Transverse colon (tissue), 4 donors: Measurements from ENCODE around the gene PCSK7. TPM values are rescaled to one million over a fixed set of nuclear protein-coding genes. Genes with fewer than 3 reads are reported as not detected.
"Not testable (repeated sequence)": the region's sequence is repeated elsewhere in the genome, so short reads cannot be mapped to it uniquely, and the experiment has no call there.

ENCODE experiments used
- DNase-seq: peaks from one replicate; pipeline ENCODE4 v3.0.0-alpha.2; 2019
- H3K27ac ChIP-seq, 4 donors: fragments of 200-600 bp; sonication (generic); 2 replicates each; pipeline ENCODE4 v1.5.1; 2016 to 2018; ENCODE audit warnings: inconsistent platforms in 4 of 4
- H3K27me3 ChIP-seq: fragments of 200-600 bp; sonication (generic); 2 replicates; pipeline ENCODE4 v1.5.1; 2017; ENCODE audit warnings: inconsistent platforms
- H3K36me3 ChIP-seq, 4 donors: fragments of 200-600 bp; sonication (generic); 2 replicates each; pipeline ENCODE4 v1.5.1; 2017 to 2019; ENCODE audit warnings: inconsistent platforms in 4 of 4
- H3K4me1 ChIP-seq, 4 donors: fragments of 200-600 bp; sonication (generic); 2 replicates each; pipeline ENCODE4 v1.5.1; 2017 to 2020; ENCODE audit warnings: inconsistent platforms in 4 of 4
- H3K4me3 ChIP-seq, 4 donors: fragments of 200-600 bp; sonication (generic); 1 replicate in 1 of 4; 2 replicates in 3 of 4; pipeline versions ENCODE4 v1.5.1 to v1.6.1; 2017 to 2019; ENCODE audit warnings: inconsistent platforms in 4 of 4
- H3K9me3 ChIP-seq, 2 donors: fragments of 200-600 bp; sonication (generic); 2 replicates each; pipeline ENCODE4 v1.5.1; 2017 to 2019; ENCODE audit warnings: inconsistent platforms in 2 of 2
- EP300 ChIP-seq: sonication (generic); formaldehyde crosslinking; IDR thresholded peaks from one replicate; pipeline ENCODE4 v1.6.1; 2017; ENCODE audit warnings: antibody characterized with exemption, low read depth
- POLR2A ChIP-seq: fragments of 450-650 bp; IDR thresholded peaks from one replicate; pipeline ENCODE4 v1.6.1; 2016; ENCODE audit warnings: antibody characterized with exemption, mild to moderate bottlenecking, moderate library complexity
- POLR2AphosphoS5 ChIP-seq, 3 donors: sonication (generic); formaldehyde crosslinking; IDR thresholded peaks; one replicate each; pipeline ENCODE4 v1.6.1; 2016; ENCODE audit warnings: antibody characterized with exemption in 3 of 3
- WGBS, 2 donors: methylation state at CpG; one replicate each; pipeline ENCODE4 v1.1.5; 2018; ENCODE audit warnings: low coverage in 1 of 2; 5-methylcytosine and 5-hydroxymethylcytosine counted together
- in situ Hi-C, 4 donors: fragments of 200-750 bp; cut with MboI; loops; one replicate each; pipeline versions ENCODE4 v1.15.0 to v1.15.1; 2017; ENCODE audit warnings: low sequenced_read_pairs in 3 of 4, low pct_ligation_motif_present in 1 of 4, low pct_unique_long_range_greater_than_20kb in 1 of 4
- intact Hi-C: fragments of 100-400 bp; cut with DNase I; formaldehyde crosslinking; loops from one replicate; pipeline ENCODE4 v1.15.1; 2023; ENCODE audit warnings: low total_unique reads
- total RNA-seq, 4 donors: library from RNA; depleted of rRNA; stranded (reverse); fragments of >200 nt; gene quantifications; one replicate each; pipeline ENCODE4 v1.1.0, GENCODE V29; 2016
- TF ChIP-seq, protein P1 (sequence below), 5 experiments: fragments of 200-600 bp in 3 of 5; fragments of 450-650 bp in 2 of 5; sonication (generic) in 3 of 5; IDR thresholded peaks; 1 replicate in 2 of 5; 2 replicates in 3 of 5; pipeline ENCODE4 v1.5.1; 2016 to 2017; ENCODE audit warnings: antibody characterized with exemption in 5 of 5, inconsistent platforms in 3 of 5, mild to moderate bottlenecking in 2 of 5, moderate library complexity in 1 of 5

PCSK7 gene
- total RNA-seq, 4 donors from 2014 or later, result 182 to 432 (median 204) TPM

DNA sequence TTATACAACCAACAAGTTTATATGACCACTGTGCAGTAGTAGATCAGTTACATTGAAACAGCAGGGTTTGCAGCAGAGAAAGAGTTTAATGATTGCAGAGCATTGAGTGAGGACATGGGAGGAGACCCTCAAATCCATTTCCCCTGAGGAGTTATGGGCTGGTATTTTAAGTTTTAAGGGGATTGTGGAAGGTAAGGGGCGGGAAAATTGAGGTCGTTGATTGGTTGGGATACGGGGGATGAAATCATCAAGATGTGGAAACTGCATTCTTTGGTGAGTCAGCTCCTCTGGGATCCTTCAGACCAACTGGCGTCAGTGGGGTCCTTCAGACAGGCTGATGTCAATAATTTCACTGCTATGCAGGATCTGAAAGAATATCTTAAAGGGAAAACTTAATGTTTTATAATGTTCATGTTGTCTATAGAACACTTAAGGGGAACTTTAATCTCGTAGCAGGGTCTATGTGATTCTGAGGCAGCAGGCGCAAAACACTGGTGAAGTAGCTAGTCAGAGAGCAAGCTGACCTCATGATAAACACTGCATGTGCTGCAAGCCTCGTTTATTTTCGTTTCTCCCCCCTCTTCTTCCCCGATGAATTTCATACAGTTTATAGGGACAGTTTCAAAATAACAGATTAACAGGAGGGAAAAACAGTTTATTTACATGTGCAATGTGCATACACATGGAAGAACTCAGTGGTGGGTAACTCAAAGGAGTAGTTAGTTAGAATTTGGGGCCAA lies 41.8 kb upstream of the PCSK7 start:
- Histone ChIP-seq H3K9me3 (no peaks in the 10 kb centered on the region), H3K27ac (no peak overlapping the region), H3K4me1 (no peaks in the 10 kb centered on the region), H3K27me3 (no peaks in the 10 kb centered on the region), H3K36me3 (peaks cover 0 to 8% (median 0%) of the 10 kb centered on the region in 4 donors), H3K4me3 (no peak overlapping the region)
- WGBS, 2 donors, result 79 to 84% methylated on average over 9 of the region's 9 CpGs
- DNase-seq, result no peak
- intact Hi-C loops (no loop called here), in situ Hi-C loops (no loop called here)
- TF ChIP-seq POLR2A, result no peak
- TF ChIP-seq EP300, result no peak
- TF ChIP-seq, protein P1, sequence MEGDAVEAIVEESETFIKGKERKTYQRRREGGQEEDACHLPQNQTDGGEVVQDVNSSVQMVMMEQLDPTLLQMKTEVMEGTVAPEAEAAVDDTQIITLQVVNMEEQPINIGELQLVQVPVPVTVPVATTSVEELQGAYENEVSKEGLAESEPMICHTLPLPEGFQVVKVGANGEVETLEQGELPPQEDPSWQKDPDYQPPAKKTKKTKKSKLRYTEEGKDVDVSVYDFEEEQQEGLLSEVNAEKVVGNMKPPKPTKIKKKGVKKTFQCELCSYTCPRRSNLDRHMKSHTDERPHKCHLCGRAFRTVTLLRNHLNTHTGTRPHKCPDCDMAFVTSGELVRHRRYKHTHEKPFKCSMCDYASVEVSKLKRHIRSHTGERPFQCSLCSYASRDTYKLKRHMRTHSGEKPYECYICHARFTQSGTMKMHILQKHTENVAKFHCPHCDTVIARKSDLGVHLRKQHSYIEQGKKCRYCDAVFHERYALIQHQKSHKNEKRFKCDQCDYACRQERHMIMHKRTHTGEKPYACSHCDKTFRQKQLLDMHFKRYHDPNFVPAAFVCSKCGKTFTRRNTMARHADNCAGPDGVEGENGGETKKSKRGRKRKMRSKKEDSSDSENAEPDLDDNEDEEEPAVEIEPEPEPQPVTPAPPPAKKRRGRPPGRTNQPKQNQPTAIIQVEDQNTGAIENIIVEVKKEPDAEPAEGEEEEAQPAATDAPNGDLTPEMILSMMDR (IDR thresholded peaks at IDR 0.05), result no peak
- TF ChIP-seq POLR2AphosphoS5 (IDR thresholded peaks at IDR 0.05), result no peak

DNA sequence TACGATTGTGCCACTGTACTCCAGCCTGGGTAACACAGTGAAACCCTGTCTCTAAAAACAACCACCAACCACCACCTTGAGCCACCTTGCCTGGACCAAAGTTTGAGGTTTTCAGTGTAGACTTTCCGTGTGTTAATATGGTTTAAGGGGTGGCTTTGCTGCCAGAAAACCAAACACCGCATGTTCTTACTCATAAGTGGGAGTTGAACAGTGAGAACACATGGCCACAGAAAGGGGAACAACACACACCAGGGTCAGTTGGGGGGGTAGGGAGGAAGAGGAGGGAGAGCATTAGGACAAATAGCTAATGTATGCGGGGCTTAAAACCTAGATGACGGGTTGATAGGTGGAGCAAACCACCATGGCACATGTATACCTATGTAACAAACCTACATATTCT lies 40.3 kb upstream of the PCSK7 start:
- DNase-seq, H3K4me3 ChIP-seq, H3K9me3 ChIP-seq, in situ Hi-C loops, H3K36me3 ChIP-seq, H3K4me1 ChIP-seq, H3K27me3 ChIP-seq, H3K27ac ChIP-seq, intact Hi-C loops: not testable (repeated sequence)
- 85 to 89% methylated on average over 2 to 5 of the region's 5 CpGs for WGBS, 2 donors

DNA sequence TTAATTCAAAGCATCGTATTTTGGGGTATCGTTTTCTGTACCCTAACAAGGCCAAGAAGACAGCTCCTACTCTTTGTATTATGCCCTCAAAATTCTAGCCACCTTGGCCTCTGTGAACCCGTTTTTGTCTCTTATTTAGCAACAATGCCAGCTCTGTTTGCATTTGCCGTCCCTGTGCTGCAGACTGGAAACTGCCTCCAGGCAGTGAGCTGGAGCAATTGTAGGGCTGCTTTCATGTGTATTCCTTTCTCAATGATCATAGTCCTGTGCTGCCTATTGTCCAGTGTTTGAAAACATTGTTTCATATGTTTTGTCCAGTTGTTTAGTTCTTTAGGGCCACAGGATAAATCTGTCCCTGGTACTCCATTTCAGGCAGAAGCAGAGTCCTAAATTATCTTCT lies 39.3 kb upstream of the PCSK7 start:
- Histone ChIP-seq H3K27ac (no peak overlapping the region), H3K4me3 (no peak overlapping the region), H3K27me3 (no peaks in the 10 kb centered on the region), H3K36me3 (peaks cover 0 to 8% (median 0%) of the 10 kb centered on the region in 4 donors), H3K4me1 (no peaks in the 10 kb centered on the region), H3K9me3 (no peaks in the 10 kb centered on the region)
- no peak for TF ChIP-seq POLR2AphosphoS5 (IDR thresholded peaks at IDR 0.05)
- TF ChIP-seq, protein P1 (IDR thresholded peaks at IDR 0.05), result no peak
- TF ChIP-seq POLR2A, result no peak
- no peak for TF ChIP-seq EP300
- in situ Hi-C loops, result no loop called here
- intact Hi-C loops, result no loop called here
- DNase-seq, result no peak
- WGBS, 2 donors, result 96 to 100% methylated on average over 4 of the region's 4 CpGs

DNA sequence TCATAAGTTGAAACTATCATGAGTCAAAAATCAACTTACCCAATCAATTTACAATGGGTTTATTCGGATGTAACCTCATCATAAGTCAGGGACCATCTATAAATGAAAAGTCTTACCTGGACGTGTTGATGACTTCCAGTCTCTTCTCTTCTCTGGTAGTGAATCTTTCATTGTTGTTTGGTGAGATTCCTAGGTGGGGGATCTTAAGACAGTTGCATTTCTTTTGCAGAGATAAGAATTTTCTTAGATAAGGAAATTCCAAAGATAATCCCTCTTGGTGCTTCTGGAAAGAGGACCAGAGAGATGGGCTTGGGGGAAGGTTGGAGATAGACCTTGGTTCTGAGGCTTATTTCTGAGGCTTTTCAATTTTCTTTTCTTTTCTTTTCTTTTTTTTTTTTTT lies 38.0 kb upstream of the PCSK7 start:
- TF ChIP-seq EP300 (no peak), POLR2A (no peak), POLR2AphosphoS5 (IDR thresholded peaks at IDR 0.05) (no peak)
- TF ChIP-seq, protein P1 (IDR thresholded peaks at IDR 0.05), result no peak
- in situ Hi-C loops (no loop called here), intact Hi-C loops (no loop called here)
- Histone ChIP-seq H3K27ac (no peak overlapping the region), H3K9me3 (no peaks in the 10 kb centered on the region), H3K4me1 (no peaks in the 10 kb centered on the region), H3K4me3 (no peak overlapping the region), H3K36me3 (peaks cover 0 to 8% (median 0%) of the 10 kb centered on the region in 4 donors), H3K27me3 (no peaks in the 10 kb centered on the region)
- no peak for DNase-seq
- WGBS, 2 donors, result 87 to 95% methylated on average over 2 of the region's 2 CpGs

DNA sequence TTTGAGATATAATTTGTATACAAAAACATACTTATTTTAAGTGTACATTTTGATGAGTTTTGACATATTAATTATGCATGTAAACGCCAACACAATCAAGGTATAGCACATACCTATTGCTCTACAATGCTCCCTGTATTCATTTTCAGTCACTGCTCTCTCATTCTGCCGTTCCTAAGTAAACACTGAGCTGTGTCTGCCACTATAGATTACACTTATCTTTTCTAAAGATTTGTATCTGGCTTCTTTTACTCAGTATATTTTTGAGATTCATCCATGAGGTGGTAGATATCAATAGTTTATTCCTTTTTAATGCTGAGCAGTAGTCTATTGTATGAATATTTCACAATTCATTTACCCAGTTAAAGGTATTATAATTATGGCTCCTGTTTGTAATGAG lies 33.9 kb upstream of the PCSK7 start:
- no peak overlapping the region for H3K27ac ChIP-seq
- no peaks in the 10 kb centered on the region for H3K9me3 ChIP-seq
- no peaks in the 10 kb centered on the region for H3K4me1 ChIP-seq
- H3K36me3 ChIP-seq, result peaks cover 0 to 9% (median 0%) of the 10 kb centered on the region in 4 donors
- no peak overlapping the region for H3K4me3 ChIP-seq
- WGBS, 2 donors, result 88 to 89% methylated on average over 2 of the region's 2 CpGs
- in situ Hi-C loops, result no loop called here
- DNase-seq, result no peak
- TF ChIP-seq POLR2A, result no peak
- no peak for TF ChIP-seq POLR2AphosphoS5 (IDR thresholded peaks at IDR 0.05)
- TF ChIP-seq, protein P1 (IDR thresholded peaks at IDR 0.05), result no peak
- no peak for TF ChIP-seq EP300
- intact Hi-C loops, result no loop called here
- no peaks in the 10 kb centered on the region for H3K27me3 ChIP-seq

DNA sequence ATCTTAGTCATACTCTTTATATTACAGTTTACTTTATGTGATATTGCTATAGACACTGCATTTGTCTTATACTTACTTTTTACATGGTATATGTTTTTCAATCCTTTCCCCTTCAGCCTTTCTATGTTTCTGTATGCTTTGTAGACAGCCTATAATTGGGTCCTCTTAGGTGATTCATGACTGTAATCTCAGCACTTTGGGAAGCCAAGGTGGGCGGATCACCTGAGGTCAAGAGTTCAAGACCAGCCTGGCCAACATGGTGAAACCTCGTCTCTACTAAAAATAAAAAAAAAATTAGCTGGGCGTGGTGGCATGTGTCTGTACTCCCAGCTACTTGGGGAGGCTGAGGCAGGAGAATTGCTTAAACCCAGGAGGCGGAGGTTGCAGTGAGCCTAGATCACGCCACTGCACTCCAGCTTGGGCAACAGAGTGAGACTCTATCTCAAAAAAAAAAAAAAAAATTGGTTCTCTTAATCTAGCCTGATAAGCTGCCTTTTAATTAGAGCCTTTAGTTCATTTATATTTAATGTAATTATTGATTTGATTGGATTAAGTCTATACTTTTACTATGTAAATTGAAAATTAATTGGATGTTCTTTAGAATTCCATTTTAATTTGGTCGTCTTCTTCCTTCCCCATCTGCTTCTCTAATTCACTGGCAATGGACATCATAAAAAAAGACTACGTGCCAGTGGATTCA lies 32.9 kb upstream of the PCSK7 start:
- H3K27me3 ChIP-seq, intact Hi-C loops, H3K4me3 ChIP-seq, DNase-seq, H3K9me3 ChIP-seq, in situ Hi-C loops, H3K27ac ChIP-seq, H3K4me1 ChIP-seq: not testable (repeated sequence)
- peaks cover 0 to 14% (median 0%) of the 10 kb centered on the region in 4 donors for H3K36me3 ChIP-seq
- WGBS, 2 donors, result 87 to 96% methylated on average over 5 to 7 of the region's 7 CpGs
